Measurements from ENCODE around the gene PDSS1. TPM values are rescaled to one million over a fixed set of nuclear protein-coding genes. Genes with fewer than 3 reads are reported as not detected.

Gene PDSS1
- polyA plus RNA-seq, 1 of the 3 experiments (the other 2 are of a cell fraction): 14.9 TPM

- no peak overlapping the region for H3K4me3 ChIP-seq (ENCODE audit: low read depth in 2 of 2, low read length in 1 of 2)
- CTCF ChIA-PET: interaction anchor here (1.0 kb wide), 1 partner anchor 67 kb away, joined by 3 read pairs; no protein-coding TSS in a partner anchor
- H3K4me2 ChIP-seq: no peak overlapping the region
- peaks cover 27% of the 10 kb centered on the region for H4K20me1 ChIP-seq (ENCODE audit: insufficient read depth)
- WGBS (ENCODE audit: low lambda C conversion rate): 68% methylated on average over 2 of the region's 2 CpGs
- H3F3A ChIP-seq (replicated peaks; ENCODE audit: insufficient read depth): peaks cover 11% of the 10 kb centered on the region
- H2AFZ ChIP-seq (ENCODE audit: low read depth): no peak overlapping the region
- no peak overlapping the region for H3K9ac ChIP-seq
- peaks cover 79% of the 10 kb centered on the region for H3K79me2 ChIP-seq (ENCODE audit: insufficient read depth)
- H3K36me3 ChIP-seq (replicated peaks in 1 of 2; ENCODE audit: control insufficient read depth in 1 of 2, insufficient read depth in 2 of 2, low read length in 1 of 2): peaks cover 0 to 4% of the 10 kb centered on the region in 2 experiments
- POLR2A ChIA-PET: no interaction called here
- no peak overlapping the region for H3K27ac ChIP-seq (ENCODE audit: low read depth in 2 of 2, low read length in 1 of 2)
- no peak for DNase-seq
- no peaks in the 10 kb centered on the region for H3K9me2 ChIP-seq
- 0 out of 4 replicates have a peak, but pooled peaks cover 0 to 4% of the 10 kb centered on the region in 2 experiments for H3K4me1 ChIP-seq (ENCODE audit: control insufficient read depth in 1 of 2, insufficient read depth in 2 of 2, low read depth in 1 of 2, low read length in 1 of 2)
- no peaks in the 10 kb centered on the region; the same call in 1 of the 2 replicates for H3K9me3 ChIP-seq
- no peaks in the 10 kb centered on the region for H3K27me3 ChIP-seq (ENCODE audit: insufficient read depth)
- TF ChIP-seq SIN3A (IDR thresholded peaks at IDR 0.05; ENCODE audit: borderline replicate concordance, low read depth, low read length): no peak
- no peak for TF ChIP-seq EP300 (IDR thresholded peaks at IDR 0.05; ENCODE audit: borderline replicate concordance in 1 of 2, low read depth in 1 of 2, low read length in 1 of 2)
- TF ChIP-seq SMC3 (IDR thresholded peaks at IDR 0.05; ENCODE audit: low read depth, low read length): no peak
- TF ChIP-seq, protein P1, sequence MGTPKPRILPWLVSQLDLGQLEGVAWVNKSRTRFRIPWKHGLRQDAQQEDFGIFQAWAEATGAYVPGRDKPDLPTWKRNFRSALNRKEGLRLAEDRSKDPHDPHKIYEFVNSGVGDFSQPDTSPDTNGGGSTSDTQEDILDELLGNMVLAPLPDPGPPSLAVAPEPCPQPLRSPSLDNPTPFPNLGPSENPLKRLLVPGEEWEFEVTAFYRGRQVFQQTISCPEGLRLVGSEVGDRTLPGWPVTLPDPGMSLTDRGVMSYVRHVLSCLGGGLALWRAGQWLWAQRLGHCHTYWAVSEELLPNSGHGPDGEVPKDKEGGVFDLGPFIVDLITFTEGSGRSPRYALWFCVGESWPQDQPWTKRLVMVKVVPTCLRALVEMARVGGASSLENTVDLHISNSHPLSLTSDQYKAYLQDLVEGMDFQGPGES (IDR thresholded peaks at IDR 0.05; ENCODE audit: low read depth, low read length): no peak
- no peak for TF ChIP-seq POLR2AphosphoS5 (IDR thresholded peaks at IDR 0.05; ENCODE audit: low read depth, low read length)
- TF ChIP-seq ELF1 (IDR thresholded peaks at IDR 0.05): no peak
- TF ChIP-seq, protein P2, sequence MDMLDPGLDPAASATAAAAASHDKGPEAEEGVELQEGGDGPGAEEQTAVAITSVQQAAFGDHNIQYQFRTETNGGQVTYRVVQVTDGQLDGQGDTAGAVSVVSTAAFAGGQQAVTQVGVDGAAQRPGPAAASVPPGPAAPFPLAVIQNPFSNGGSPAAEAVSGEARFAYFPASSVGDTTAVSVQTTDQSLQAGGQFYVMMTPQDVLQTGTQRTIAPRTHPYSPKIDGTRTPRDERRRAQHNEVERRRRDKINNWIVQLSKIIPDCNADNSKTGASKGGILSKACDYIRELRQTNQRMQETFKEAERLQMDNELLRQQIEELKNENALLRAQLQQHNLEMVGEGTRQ (IDR thresholded peaks at IDR 0.05; ENCODE audit: borderline replicate concordance, low read depth, low read length): no peak
- no peak for TF ChIP-seq NRF1 (IDR thresholded peaks at IDR 0.05; ENCODE audit: low read depth, low read length)
- TF ChIP-seq RXRA (IDR thresholded peaks at IDR 0.05; ENCODE audit: borderline replicate concordance, low read depth): no peak
- no peak for TF ChIP-seq MXI1 (IDR thresholded peaks at IDR 0.05; ENCODE audit: low read depth, low read length)
- no peak for TF ChIP-seq USF1 (IDR thresholded peaks at IDR 0.05; ENCODE audit: borderline replicate concordance, low read depth)
- no peak for TF ChIP-seq FOSL2 (IDR thresholded peaks at IDR 0.05; ENCODE audit: borderline replicate concordance, low read depth)
- TF ChIP-seq EZH2phosphoT487 (IDR thresholded peaks at IDR 0.05; ENCODE audit: borderline replicate concordance, low read depth): no peak
- TF ChIP-seq FOXJ3 (CRISPR knock-in tag; IDR thresholded peaks at IDR 0.05): no peak
- TF ChIP-seq CTCF (IDR thresholded peaks at IDR 0.05): no peak
- TF ChIP-seq PBX3 (IDR thresholded peaks at IDR 0.05): no peak
Measured at GRCh38 chr10:26792758-26793495, 95.4 kb downstream of the PDSS1 start.

Small RNA genes lying within 50 kb of the gene (small RNA-seq; reads per million reads assigned to genes)
- gene RF00191: 0 reads per million in 7 experiments
- 0 reads per million in 7 experiments for gene RNU6-946P

Other genes starting within 250 kb of the PDSS1 start
- 36.7 and 47.5 TPM in 2 replicates for gene ABI1, start 163.3 kb downstream of the PDSS1 start, polyA plus RNA-seq (2012; rRNA removed)

Data from SK-N-SH (cell line).